Neural progenitor cell (in vitro differentiated cells): Measurements from ENCODE around the gene CABLES1. TPM values are rescaled to one million over a fixed set of nuclear protein-coding genes. Genes with fewer than 3 reads are reported as not detected.
A peak's percentile ranks its signal among the peaks of the same experiment; 100 is the strongest.

Source experiments
- DNase-seq: peaks from one replicate; pipeline ENCODE4 v3.0.0-alpha.2; 2016; ENCODE audit warnings: low spot score
- H2AFZ ChIP-seq: fragments of 200-600 bp; sonication (generic); replicated peaks from 2 replicates; pipeline ENCODE4 v1.6.1; 2016; ENCODE audit warnings: antibody characterized with exemption
- H3F3A ChIP-seq: fragments of 200-600 bp; sonication (generic); 2 replicates; pipeline ENCODE4 v1.6.1; 2016; ENCODE audit warnings: antibody characterized with exemption, low read depth
- H3K27ac ChIP-seq: fragments of 200-600 bp; sonication (generic); 2 replicates; pipeline ENCODE4 v1.5.1; 2016; ENCODE audit warnings: mild to moderate bottlenecking
- H3K27me3 ChIP-seq: fragments of 200-600 bp; sonication (generic); 2 replicates; pipeline ENCODE4 v1.6.1; 2016; ENCODE audit warnings: mild to moderate bottlenecking, moderate library complexity
- H3K36me3 ChIP-seq: fragments of 200-600 bp; sonication (generic); 2 replicates; pipeline ENCODE4 v1.5.1; 2016
- H3K4me1 ChIP-seq: fragments of 200-600 bp; sonication (generic); 2 replicates; pipeline ENCODE4 v1.6.1; 2016; ENCODE audit warnings: mixed run types
- H3K4me2 ChIP-seq: fragments of 200-600 bp; sonication (generic); 2 replicates; pipeline ENCODE4 v1.6.1; 2016
- H3K4me3 ChIP-seq: fragments of 200-600 bp; sonication (generic); 2 replicates; pipeline ENCODE4 v1.5.1; 2016
- H3K79me2 ChIP-seq: fragments of 200-600 bp; sonication (generic); 2 replicates; pipeline ENCODE4 v1.6.1; 2016; ENCODE audit warnings: low read depth
- H3K9ac ChIP-seq: fragments of 200-600 bp; sonication (generic); 2 replicates; pipeline ENCODE4 v1.6.1; 2016
- H3K9me3 ChIP-seq: fragments of 200-600 bp; sonication (generic); 2 replicates; pipeline ENCODE4 v1.5.1; 2016; ENCODE audit warnings: low read depth
- H4K20me1 ChIP-seq: fragments of 200-600 bp; sonication (generic); 2 replicates; pipeline ENCODE4 v1.6.1; 2016; ENCODE audit warnings: low read depth
- H3K27ac Mint-ChIP-seq: 3 replicates; pipeline ENCODE4 v1.8.0; 2021; ENCODE audit warnings: mixed read lengths
- H3K27me3 Mint-ChIP-seq: 2 replicates; pipeline ENCODE4 v1.8.0; 2022; ENCODE audit warnings: low read depth, mild to moderate bottlenecking, inconsistent platforms, moderate library complexity, mixed read lengths; ENCODE audit not compliant: insufficient read depth
- H3K36me3 Mint-ChIP-seq: 3 replicates; pipeline ENCODE4 v1.8.0; 2021; ENCODE audit warnings: mixed read lengths
- H3K4me1 Mint-ChIP-seq: 3 replicates; pipeline ENCODE4 v1.8.0; 2021; ENCODE audit warnings: mixed read lengths
- H3K4me3 Mint-ChIP-seq: 3 replicates; pipeline ENCODE4 v1.8.0; 2021; ENCODE audit warnings: mild to moderate bottlenecking, moderate library complexity, mixed read lengths
- H3K9me3 Mint-ChIP-seq: 3 replicates; pipeline ENCODE4 v1.8.0; 2020; ENCODE audit warnings: mixed read lengths
- CTCF ChIP-seq: fragments of 200-600 bp; sonication (generic); IDR thresholded peaks from 2 replicates; pipeline ENCODE4 v1.5.1; 2017; ENCODE audit warnings: antibody characterized with exemption, mild to moderate bottlenecking
- EZH2 ChIP-seq: fragments of 200-600 bp; sonication (generic); IDR thresholded peaks from 2 replicates; pipeline ENCODE4 v1.6.1; 2017; ENCODE audit warnings: antibody characterized with exemption, mild to moderate bottlenecking, moderate library complexity
- EZH2phosphoT487 ChIP-seq: fragments of 200-600 bp; sonication (generic); IDR thresholded peaks from 2 replicates; pipeline ENCODE4 v1.6.1; 2017; ENCODE audit warnings: antibody characterized with exemption
- total RNA-seq: library from RNA; depleted of rRNA; stranded (reverse); fragments of >200 nt; gene quantifications from 2 replicates; pipeline ENCODE4 v1.2.3, GENCODE V29; 2015; ENCODE audit warnings: low replicate concordance

Gene CABLES1
- total RNA-seq, 1 donor from 2014 or later, result 2.8 TPM

- peak overlapping the region; percentile 5 for H3K4me3 Mint-ChIP-seq
- H3K27ac Mint-ChIP-seq, result peak overlapping the region; percentile 6
- TF ChIP-seq EZH2phosphoT487 (no peak), EZH2 (no peak), CTCF (no peak)
- Histone ChIP-seq H3F3A (no peaks in the 10 kb centered on the region), H3K9ac (no peak overlapping the region), H3K4me2 (no peak overlapping the region), H3K9me3 (no peaks in the 10 kb centered on the region), H3K4me1 (peaks cover 7% of the 10 kb centered on the region), H4K20me1 (no peaks in the 10 kb centered on the region), H3K4me3 (no peak overlapping the region), H3K27me3 (no peaks in the 10 kb centered on the region), H2AFZ (no peak overlapping the region), H3K27ac (no peak overlapping the region), H3K79me2 (no peaks in the 10 kb centered on the region), H3K36me3 (no peaks in the 10 kb centered on the region)
- DNase-seq, result no peak
- peaks cover 9% of the 10 kb centered on the region for H3K4me1 Mint-ChIP-seq
- peaks cover 6% of the 10 kb centered on the region for H3K36me3 Mint-ChIP-seq
- peaks cover 28% of the 10 kb centered on the region for H3K9me3 Mint-ChIP-seq
- peaks cover 8% of the 10 kb centered on the region for H3K27me3 Mint-ChIP-seq
Measured at GRCh38 chr18:23274638-23275482, 139.6 kb downstream of the CABLES1 start.

DNA sequence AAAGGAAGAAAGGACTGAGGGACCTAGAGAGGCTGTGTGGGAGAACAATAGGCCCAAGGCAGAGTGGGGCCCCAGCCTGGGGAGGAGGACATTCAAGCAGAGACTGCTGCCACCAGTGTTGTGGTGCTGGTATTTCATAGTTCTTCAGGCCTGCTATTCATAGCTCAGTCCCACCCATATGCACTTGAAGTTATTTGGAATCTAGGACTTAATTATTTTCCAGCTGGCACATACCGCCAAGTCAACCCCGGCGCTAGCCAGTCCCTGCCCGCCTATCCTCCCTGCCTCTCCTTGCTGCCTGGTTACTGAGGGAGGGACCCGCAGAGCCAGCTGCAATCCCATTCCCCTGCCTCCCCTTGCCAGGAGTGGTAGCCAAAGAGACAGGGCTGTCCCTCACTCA lies 141.2 kb downstream of the CABLES1 start:
- Histone ChIP-seq H3F3A (no peaks in the 10 kb centered on the region), H3K4me2 (no peak overlapping the region), H3K36me3 (no peaks in the 10 kb centered on the region), H3K27ac (no peak overlapping the region), H2AFZ (no peak overlapping the region), H3K79me2 (no peaks in the 10 kb centered on the region), H3K9ac (no peak overlapping the region), H3K4me1 (peaks cover 7% of the 10 kb centered on the region), H4K20me1 (no peaks in the 10 kb centered on the region), H3K9me3 (no peaks in the 10 kb centered on the region), H3K27me3 (no peaks in the 10 kb centered on the region), H3K4me3 (no peak overlapping the region)
- H3K4me3 Mint-ChIP-seq, result no peak overlapping the region
- H3K27ac Mint-ChIP-seq, result no peak overlapping the region
- peaks cover 12% of the 10 kb centered on the region for H3K27me3 Mint-ChIP-seq
- H3K36me3 Mint-ChIP-seq, result peaks cover 6% of the 10 kb centered on the region
- peaks cover 14% of the 10 kb centered on the region for H3K4me1 Mint-ChIP-seq
- peaks cover 17% of the 10 kb centered on the region for H3K9me3 Mint-ChIP-seq
- no peak for DNase-seq
- TF ChIP-seq EZH2phosphoT487 (no peak), EZH2 (no peak), CTCF (no peak)

DNA sequence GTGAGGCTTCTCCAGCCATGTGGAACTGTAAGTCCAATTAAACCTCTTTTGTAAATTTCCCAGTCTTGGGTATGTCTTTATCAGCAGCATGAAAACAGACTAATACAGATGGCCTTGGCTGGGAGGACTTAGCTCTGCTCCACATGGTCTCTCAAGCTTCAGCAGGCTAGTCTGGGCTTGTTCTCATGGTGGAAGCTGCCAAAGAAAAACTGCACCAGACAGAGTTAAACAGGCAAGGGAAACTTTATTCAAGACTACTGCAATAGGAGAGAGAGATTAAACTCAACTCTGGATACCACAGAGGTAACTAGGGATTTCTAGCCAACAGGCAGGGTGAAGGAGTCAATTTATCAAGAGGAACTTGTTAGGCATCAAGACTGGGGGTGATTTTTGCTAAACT lies 142.1 kb downstream of the CABLES1 start:
- peaks cover 11% of the 10 kb centered on the region for H3K4me1 ChIP-seq
- Mint-ChIP-seq H3K36me3 (peaks cover 6% of the 10 kb centered on the region), H3K27me3 (peaks cover 12% of the 10 kb centered on the region), H3K4me3 (no peak overlapping the region), H3K27ac (no peak overlapping the region), H3K4me1 (peaks cover 23% of the 10 kb centered on the region), H3K9me3 (peaks cover 17% of the 10 kb centered on the region)
- no peaks in the 10 kb centered on the region for H3F3A ChIP-seq
- no peaks in the 10 kb centered on the region for H4K20me1 ChIP-seq
- H3K79me2 ChIP-seq, result no peaks in the 10 kb centered on the region
- H3K27me3 ChIP-seq, result no peaks in the 10 kb centered on the region
- H3K4me3 ChIP-seq, result no peak overlapping the region
- no peaks in the 10 kb centered on the region for H3K9me3 ChIP-seq
- H2AFZ ChIP-seq, result no peak overlapping the region
- no peak for DNase-seq
- no peak overlapping the region for H3K27ac ChIP-seq
- no peak overlapping the region for H3K4me2 ChIP-seq
- no peaks in the 10 kb centered on the region for H3K36me3 ChIP-seq
- H3K9ac ChIP-seq, result no peak overlapping the region
- no peak for TF ChIP-seq EZH2
- no peak for TF ChIP-seq CTCF
- no peak for TF ChIP-seq EZH2phosphoT487
